IMR-90 (cell line): ENCODE results near the gene CDT1. TPM values are rescaled to one million over a fixed set of nuclear protein-coding genes. Genes with fewer than 3 reads are reported as not detected.

Experiments
- ATAC-seq: fragments of 200-7000 bp; cut with Tn5 transposase; 2 replicates; pipeline ENCODE4 v1.9.1; 2020; ENCODE audit warnings: low read depth, mild to moderate bottlenecking, moderate library complexity
- BruUV-seq: library from RNA; stranded (reverse); fragments of 400-500 nt; replicated peaks from 2 replicates; lab custom pipeline; 2021; lab: Mats Ljungman, UMichigan
- CTCF ChIA-PET: fragments of 300-600 bp; formaldehyde crosslinking; extraction: SDS; loops from one replicate; lab custom pipeline; 2021; ENCODE audit warnings: antibody characterized with exemption; lab: Yijun Ruan, JAX
- POLR2A ChIA-PET: fragments of 300-600 bp; sonication (Branson Sonifier 250); formaldehyde crosslinking; loops from one replicate; lab custom pipeline; 2022; ENCODE audit warnings: antibody characterized with exemption; ENCODE audit not compliant: unreplicated experiment; lab: Charles Lee
- DNase-seq: peaks from one replicate; pipeline ENCODE4 v3.0.0; 2013
- H2AFZ ChIP-seq: replicated peaks from 2 replicates; pipeline ENCODE3; 2013; ENCODE audit warnings: low read length, mild to moderate bottlenecking; ENCODE audit not compliant: poor library complexity
- H2AK5ac ChIP-seq: 2 replicates; pipeline ENCODE4 v1.6.1; 2013; ENCODE audit warnings: low read depth, low read length, inconsistent platforms
- H2AK9ac ChIP-seq: replicated peaks from 2 replicates; pipeline ENCODE3; 2013; ENCODE audit warnings: mild to moderate bottlenecking, low read depth, low read length, moderate library complexity; ENCODE audit not compliant: poor library complexity
- H2BK120ac ChIP-seq: 2 replicates; pipeline ENCODE4 v1.6.1; 2013; ENCODE audit warnings: low read depth, low read length, inconsistent platforms
- H2BK15ac ChIP-seq: 3 replicates; pipeline ENCODE4 v1.6.1; 2013; ENCODE audit warnings: low read depth, low read length, inconsistent platforms
- H2BK20ac ChIP-seq: 2 replicates; pipeline ENCODE4 v1.6.1; 2013; ENCODE audit warnings: low read depth, mild to moderate bottlenecking, inconsistent platforms, low read length, moderate library complexity
- H2BK5ac ChIP-seq: 2 replicates; pipeline ENCODE4 v1.6.1; 2013; ENCODE audit warnings: mild to moderate bottlenecking, low read depth, low read length, inconsistent platforms; ENCODE audit not compliant: poor library complexity, severe bottlenecking
- H3K14ac ChIP-seq: replicated peaks from 2 replicates; pipeline ENCODE4 v1.6.1; 2013; ENCODE audit warnings: low read depth, low read length, inconsistent platforms
- H3K18ac ChIP-seq: 2 replicates; pipeline ENCODE4 v1.6.1; 2013; ENCODE audit warnings: low read depth, low read length, control low read depth
- H3K23ac ChIP-seq: 2 replicates; pipeline ENCODE4 v1.6.1; 2013; ENCODE audit warnings: low read depth, low read length, inconsistent platforms
- H3K27ac ChIP-seq: 2 replicates; pipeline ENCODE4 v1.5.1; 2013; ENCODE audit warnings: mild to moderate bottlenecking, control low read depth, low read length; ENCODE audit not compliant: insufficient read depth
- H3K27me3 ChIP-seq: 2 replicates; pipeline ENCODE4 v1.6.1; 2013; ENCODE audit warnings: low read length; ENCODE audit not compliant: control insufficient read depth, insufficient read depth
- H3K36me3 ChIP-seq: 2 replicates; pipeline ENCODE4 v1.6.1; 2013; ENCODE audit warnings: low read length, mixed read lengths; ENCODE audit not compliant: control insufficient read depth, insufficient read depth
- H3K4ac ChIP-seq: 2 replicates; pipeline ENCODE4 v1.6.1; 2013; ENCODE audit warnings: low read depth, low read length, inconsistent platforms
- H3K4me1 ChIP-seq: 2 replicates; pipeline ENCODE4 v1.6.1; 2013; ENCODE audit warnings: low read length, mixed read lengths; ENCODE audit not compliant: control insufficient read depth, insufficient read depth
- H3K4me2 ChIP-seq: 2 replicates; pipeline ENCODE4 v1.6.1; 2013; ENCODE audit warnings: low read depth, mild to moderate bottlenecking, control low read depth, low read length, moderate library complexity
- H3K4me3 ChIP-seq: 2 replicates; pipeline ENCODE4 v1.5.1; 2013; ENCODE audit warnings: low read depth, mild to moderate bottlenecking, control low read depth, low read length, moderate library complexity; ENCODE audit not compliant: insufficient read depth
- H3K56ac ChIP-seq: 2 replicates; pipeline ENCODE4 v1.6.1; 2013; ENCODE audit warnings: low read length, inconsistent platforms; ENCODE audit not compliant: insufficient read depth; ENCODE audit errors: extremely low read depth
- H3K79me1 ChIP-seq, 2 experiments: 2 replicates each; pipeline ENCODE4 v1.6.1; 2013; ENCODE audit warnings: low read length in 2 of 2, inconsistent platforms in 1 of 2, low read depth in 1 of 2
- H3K9ac ChIP-seq: 2 replicates; pipeline ENCODE4 v1.6.1; 2013; ENCODE audit warnings: low read depth, low read length, control low read depth
- H3K9me1 ChIP-seq: 2 replicates; pipeline ENCODE4 v1.6.1; 2013; ENCODE audit warnings: low read length, inconsistent platforms; ENCODE audit not compliant: insufficient read depth
- H3K9me3 ChIP-seq: 2 replicates; pipeline ENCODE4 v1.6.1; 2013; ENCODE audit warnings: low read length; ENCODE audit not compliant: control insufficient read depth, insufficient read depth
- H4K20me1 ChIP-seq: 2 replicates; pipeline ENCODE4 v1.6.1; 2013; ENCODE audit warnings: low read length, inconsistent platforms; ENCODE audit not compliant: insufficient read depth
- H4K5ac ChIP-seq: 2 replicates; pipeline ENCODE4 v1.6.1; 2013; ENCODE audit warnings: mild to moderate bottlenecking, low read depth, low read length, control low read depth
- H4K8ac ChIP-seq, 2 experiments: 2 replicates each; pipeline ENCODE4 v1.6.1; 2013; ENCODE audit warnings: low read depth in 2 of 2, low read length in 2 of 2, control low read depth in 1 of 2, inconsistent platforms in 1 of 2
- H4K91ac ChIP-seq: 2 replicates; pipeline ENCODE4 v1.6.1; 2013; ENCODE audit warnings: low read depth, low read length, inconsistent platforms; ENCODE audit not compliant: insufficient read depth
- MAFK ChIP-seq: IDR thresholded peaks from 2 replicates; pipeline ENCODE4 v1.6.1; 2012; ENCODE audit warnings: low read depth, low read length, improper control_type of control experiment
- WGBS, 2 experiments: methylation state at CpG; one replicate each; pipeline versions ENCODE4 v1.1.5 to v1.1.7; 2013; ENCODE audit warnings: missing lambda C conversion rate in 2 of 2; ENCODE audit not compliant: insufficient read length in 1 of 2; ENCODE audit errors: extremely low coverage in 2 of 2; 5-methylcytosine and 5-hydroxymethylcytosine counted together
- dilution Hi-C: fragments of 300-500 bp; cut with HindIII; formaldehyde crosslinking; loops from one replicate; pipeline ENCODE4 v1.14.3; 2018; ENCODE audit warnings: low sequenced_read_pairs; ENCODE audit not compliant: unreplicated experiment
- in situ Hi-C: fragments of 300-500 bp; cut with MboI; formaldehyde crosslinking; loops from 3 replicates; pipeline ENCODE4 v1.14.3; 2019; ENCODE audit warnings: low sequenced_read_pairs, inconsistent platforms, mixed read lengths
- intact Hi-C: fragments of 100-400 bp; cut with micrococcal nuclease; formaldehyde crosslinking; loops from 2 replicates; pipeline ENCODE4 v1.10.0; 2022
- polyA plus RNA-seq, 3 experiments: library from polyadenylated mRNA; depleted of rRNA; stranded (reverse); fragments of >200 nt; gene quantifications; 2 replicates each; pipeline ENCODE4 v1.2.3, GENCODE V29; 2012; ENCODE audit warnings: low replicate concordance in 1 of 3
- total RNA-seq: library from RNA; depleted of rRNA; stranded (reverse); fragments of >200 nt; gene quantifications from 2 replicates; pipeline ENCODE4 v1.2.3, GENCODE V29; 2012
- TF ChIP-seq, protein P1 (sequence below): fragments of 150-350 bp; IDR thresholded peaks from 2 replicates; pipeline ENCODE4 v1.6.1; 2016; ENCODE audit warnings: low read depth, mild to moderate bottlenecking, low read length, moderate library complexity, borderline replicate concordance

CDT1 gene
- total and polyA plus RNA-seq, 2 of the 4 experiments (the other 2 are of a cell fraction) = 3.2 to 11.8 TPM

DNA sequence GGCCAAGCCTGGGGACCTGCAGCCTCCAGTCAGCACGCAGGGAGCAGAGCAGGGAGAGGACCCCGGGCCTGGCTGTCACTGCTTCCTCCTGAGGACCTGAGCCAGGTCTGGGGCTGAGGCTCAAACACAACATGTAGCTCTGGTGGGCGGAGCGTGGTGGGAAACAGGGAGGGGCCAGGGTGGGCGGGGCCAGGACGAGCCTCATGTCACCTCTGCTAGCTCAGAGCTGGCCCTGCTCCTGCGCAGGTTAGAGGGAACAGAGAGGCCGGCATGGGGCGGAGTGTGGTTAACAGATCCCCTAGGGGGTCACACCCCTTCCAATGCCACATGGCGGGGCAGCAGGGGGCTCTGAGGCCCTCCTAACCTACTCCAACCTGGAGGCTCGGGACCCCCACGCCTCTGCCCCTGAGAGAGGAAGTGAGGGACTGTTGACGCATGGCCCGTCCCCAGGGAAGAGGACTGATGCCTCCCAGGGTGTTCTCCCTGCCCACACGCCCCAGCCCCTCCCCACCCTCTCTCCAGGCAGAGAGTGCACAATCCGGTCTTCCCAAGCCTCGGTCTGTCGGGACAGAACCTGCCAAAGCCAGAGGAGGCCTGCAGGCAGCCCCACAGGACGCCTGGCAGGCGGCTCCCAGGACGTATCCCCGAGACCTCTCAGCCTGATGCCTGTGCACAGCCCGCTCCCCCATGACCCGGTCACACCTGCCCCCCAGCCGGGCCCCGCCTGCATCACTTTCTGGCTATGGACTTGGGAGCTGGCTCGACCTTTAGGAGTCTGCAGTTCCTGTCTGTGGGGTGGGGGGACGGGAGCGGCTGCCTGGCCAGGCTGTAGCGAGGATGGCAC, 33.8 kb upstream of the CDT1 start:
- H2AK9ac ChIP-seq = peak overlapping the region; percentile 99
- CTCF ChIA-PET = interaction anchor here (1.5 kb wide), 2 partner anchors 11 to 32 kb away, joined by 3 to 4 read pairs; no protein-coding TSS in a partner anchor
- dilution Hi-C loops (no loop called here), in situ Hi-C loops (no loop called here), intact Hi-C loops (no loop called here)
- H3K9me1 ChIP-seq = peaks cover 41% of the 10 kb centered on the region
- H2BK15ac ChIP-seq = no peak overlapping the region
- BruUV-seq = no TSS peak
- H4K5ac ChIP-seq = peak overlapping the region; percentile 22
- peaks cover 3% of the 10 kb centered on the region for H3K36me3 ChIP-seq
- H3K79me1 ChIP-seq = peaks cover 15 to 90% of the 10 kb centered on the region in 2 experiments
- peak overlapping the region; percentile 24; the same call in 1 of the 2 replicates for H3K23ac ChIP-seq
- DNase-seq (no peak), ATAC-seq (no peak)
- peak overlapping the region; percentile 54 for H3K4me2 ChIP-seq
- H3K4me3 ChIP-seq = no peak overlapping the region
- peak overlapping the region; percentile 61 for H2BK120ac ChIP-seq
- peak overlapping the region; percentile 84 for H2AK5ac ChIP-seq
- no peaks in the 10 kb centered on the region for H3K9me3 ChIP-seq
- H4K8ac ChIP-seq = peak overlapping the region in 1 of 2 experiments; percentile 52; a peak in 1 of 4 replicates
- H3K27ac ChIP-seq = peak overlapping the region; percentile 65
- H2AFZ ChIP-seq = no peak overlapping the region
- POLR2A ChIA-PET = no interaction called here
- TF ChIP-seq, protein P1, sequence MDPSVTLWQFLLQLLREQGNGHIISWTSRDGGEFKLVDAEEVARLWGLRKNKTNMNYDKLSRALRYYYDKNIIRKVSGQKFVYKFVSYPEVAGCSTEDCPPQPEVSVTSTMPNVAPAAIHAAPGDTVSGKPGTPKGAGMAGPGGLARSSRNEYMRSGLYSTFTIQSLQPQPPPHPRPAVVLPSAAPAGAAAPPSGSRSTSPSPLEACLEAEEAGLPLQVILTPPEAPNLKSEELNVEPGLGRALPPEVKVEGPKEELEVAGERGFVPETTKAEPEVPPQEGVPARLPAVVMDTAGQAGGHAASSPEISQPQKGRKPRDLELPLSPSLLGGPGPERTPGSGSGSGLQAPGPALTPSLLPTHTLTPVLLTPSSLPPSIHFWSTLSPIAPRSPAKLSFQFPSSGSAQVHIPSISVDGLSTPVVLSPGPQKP = no peak
- TF ChIP-seq MAFK = no peak
- H2BK5ac ChIP-seq = peak overlapping the region; percentile 81
- peak overlapping the region; percentile 47; the same call in 1 of the 2 replicates for H4K91ac ChIP-seq
- peaks cover 96% of the 10 kb centered on the region for H4K20me1 ChIP-seq
- H3K18ac ChIP-seq = peak overlapping the region; percentile 6; the same call in 1 of the 2 replicates
- H3K27me3 ChIP-seq = no peaks in the 10 kb centered on the region
- 0 out of 2 replicates have a peak overlapping the region, but pooled peaks have one; percentile 5 for H3K14ac ChIP-seq
- peaks cover 64% of the 10 kb centered on the region for H3K4me1 ChIP-seq
- H3K9ac ChIP-seq = peak overlapping the region; percentile 0; the same call in 1 of the 2 replicates
- no peak overlapping the region for H2BK20ac ChIP-seq
- H3K4ac ChIP-seq = peak overlapping the region; percentile 91
- H3K56ac ChIP-seq = no peak overlapping the region
- 79% methylated on average over 14 of the region's 30 CpGs; no CpG with 5 or more reads in 1 of the 2 experiments for WGBS, 2 experiments
